ENCODE measurements around the gene SRGAP2.
"Not testable (repeated sequence)": the region's sequence is repeated elsewhere in the genome, so short reads cannot be mapped to it uniquely, and the experiment has no call there.

SRGAP2 gene

DNA sequence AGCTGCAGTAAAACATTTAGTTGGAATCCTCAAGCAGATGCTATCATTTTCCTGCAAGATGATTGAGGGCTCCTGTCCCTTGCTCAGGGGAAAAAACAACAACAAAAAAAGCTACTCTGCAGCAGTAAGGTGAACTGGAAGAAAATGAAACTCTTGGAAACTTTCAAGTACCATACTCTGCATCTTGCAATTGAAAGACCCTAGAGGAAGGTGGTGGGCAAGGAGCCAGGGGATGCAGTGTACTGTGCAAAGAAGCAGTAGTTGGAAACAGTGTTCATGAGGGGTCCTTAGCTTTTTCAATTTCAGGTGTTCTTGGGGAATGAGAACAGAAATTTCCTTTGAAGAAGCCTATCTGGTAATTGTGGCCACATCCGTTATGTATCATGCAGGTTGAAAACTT, 7.5 kb downstream of the SRGAP2 start:
- DNase-seq: not testable (repeated sequence)

DNA sequence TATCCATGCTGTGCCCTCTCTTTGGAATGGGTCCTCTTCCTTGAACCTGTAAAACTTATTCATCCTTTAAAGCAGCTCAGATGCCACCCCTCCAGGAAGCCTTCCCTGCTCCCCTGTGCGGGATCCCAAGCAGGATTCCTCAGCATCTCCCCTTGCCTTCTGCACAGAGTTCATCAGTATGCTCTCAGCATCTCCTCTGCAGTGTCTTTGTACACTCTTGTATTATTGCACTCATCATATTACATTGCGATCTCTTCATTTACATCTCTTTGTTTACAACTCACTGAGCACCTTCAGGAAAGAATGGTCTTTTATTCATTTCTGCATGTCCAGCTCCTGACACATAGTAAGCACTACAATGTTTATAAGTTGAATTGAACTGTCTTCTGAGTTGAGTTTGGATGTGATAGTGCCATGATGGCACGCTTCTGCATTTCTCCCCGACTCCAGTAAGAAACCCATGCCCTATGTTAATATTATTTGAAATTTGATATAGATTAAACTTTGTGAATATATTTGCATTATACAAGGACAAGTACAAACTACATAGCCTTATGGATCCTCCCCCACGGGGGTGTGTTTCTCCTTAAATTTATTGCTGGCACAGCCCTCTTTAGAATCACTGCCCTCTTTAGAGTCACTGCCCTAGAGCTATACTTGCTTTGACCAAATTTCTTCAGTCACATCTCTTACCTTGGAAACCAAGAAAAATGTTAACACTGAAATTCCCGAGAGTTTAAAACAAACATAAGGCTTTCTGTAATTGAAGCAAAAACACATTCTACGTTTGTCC, 12.5 kb downstream of the SRGAP2 start:
- not testable (repeated sequence) for DNase-seq

DNA sequence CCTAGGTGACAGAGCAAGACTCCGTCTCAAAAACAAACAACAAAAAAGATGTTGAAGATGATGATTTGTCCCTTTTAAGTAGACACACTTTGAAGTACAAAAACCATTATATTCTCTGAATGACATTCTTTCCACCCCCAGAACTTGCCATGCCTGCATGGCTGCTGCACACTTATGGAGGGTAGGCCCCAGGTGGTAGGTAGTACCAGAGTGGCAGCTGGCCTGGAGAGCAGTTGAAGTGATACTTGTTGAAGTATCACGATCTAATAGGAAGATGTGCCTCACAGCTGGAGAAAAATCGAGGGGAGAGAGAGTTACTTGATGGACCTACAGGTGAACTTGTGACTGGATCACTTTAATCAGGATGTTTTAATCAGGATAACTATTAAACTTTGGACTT, 14.9 kb downstream of the SRGAP2 start:
- DNase-seq: not testable (repeated sequence)

DNA sequence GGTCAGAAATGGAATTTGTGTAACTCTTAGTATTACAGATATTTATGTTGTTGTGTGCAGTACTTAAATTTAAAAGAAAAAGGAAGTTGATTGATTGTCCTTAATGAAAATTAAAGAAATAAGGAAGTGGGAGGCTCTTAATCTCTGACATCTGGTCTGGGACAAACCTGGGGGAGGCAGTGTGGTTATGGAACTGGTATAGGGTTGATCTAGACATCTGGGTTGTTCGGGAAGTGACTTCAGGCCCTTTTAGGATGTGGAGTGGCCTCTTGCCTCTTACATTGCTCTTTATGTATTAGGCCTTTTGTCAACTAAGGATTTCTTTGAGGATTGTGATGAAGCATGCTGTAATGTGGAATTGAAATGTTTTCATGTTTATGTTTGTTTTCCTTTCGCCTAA, 15.4 kb downstream of the SRGAP2 start:
- DNase-seq: not testable (repeated sequence)

DNA sequence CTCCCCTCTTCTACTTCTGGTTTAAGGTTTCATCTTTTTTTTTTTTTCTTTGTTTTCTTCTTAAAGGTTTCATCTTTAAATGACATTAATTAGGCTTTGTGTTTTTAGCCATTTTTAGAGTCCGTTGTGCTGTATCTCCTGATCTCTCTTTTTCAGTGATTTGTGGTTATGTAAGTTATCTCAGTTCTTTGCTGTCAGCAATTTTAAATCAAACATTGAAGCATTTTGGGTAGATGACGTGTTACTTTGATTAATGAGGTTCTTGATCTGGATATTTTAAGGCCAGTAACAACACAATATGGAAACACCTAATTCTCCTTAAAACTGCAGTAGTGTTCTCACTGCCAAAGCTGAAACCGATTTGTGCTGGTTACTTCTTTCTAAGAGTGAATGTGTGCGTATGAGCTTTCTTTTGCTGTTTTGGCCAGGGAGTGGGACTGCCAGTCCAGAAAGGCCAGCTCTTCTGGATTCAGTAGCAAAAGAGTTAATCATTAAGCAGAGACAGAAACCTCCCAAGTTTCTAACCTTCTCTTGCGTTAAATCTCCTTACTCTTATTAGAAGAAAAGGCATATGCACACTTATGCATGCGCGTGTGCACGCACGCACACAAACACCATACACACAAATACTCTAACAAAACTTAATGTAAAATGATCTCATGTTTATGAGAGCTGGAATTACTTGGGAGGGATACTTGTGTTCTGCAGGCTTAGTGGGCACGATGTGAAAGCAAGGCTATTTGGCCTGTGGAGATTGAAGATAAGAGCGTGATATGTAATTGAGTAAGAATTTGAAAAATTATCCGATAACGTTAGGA, 16.4 kb downstream of the SRGAP2 start:
- DNase-seq: not testable (repeated sequence)

DNA sequence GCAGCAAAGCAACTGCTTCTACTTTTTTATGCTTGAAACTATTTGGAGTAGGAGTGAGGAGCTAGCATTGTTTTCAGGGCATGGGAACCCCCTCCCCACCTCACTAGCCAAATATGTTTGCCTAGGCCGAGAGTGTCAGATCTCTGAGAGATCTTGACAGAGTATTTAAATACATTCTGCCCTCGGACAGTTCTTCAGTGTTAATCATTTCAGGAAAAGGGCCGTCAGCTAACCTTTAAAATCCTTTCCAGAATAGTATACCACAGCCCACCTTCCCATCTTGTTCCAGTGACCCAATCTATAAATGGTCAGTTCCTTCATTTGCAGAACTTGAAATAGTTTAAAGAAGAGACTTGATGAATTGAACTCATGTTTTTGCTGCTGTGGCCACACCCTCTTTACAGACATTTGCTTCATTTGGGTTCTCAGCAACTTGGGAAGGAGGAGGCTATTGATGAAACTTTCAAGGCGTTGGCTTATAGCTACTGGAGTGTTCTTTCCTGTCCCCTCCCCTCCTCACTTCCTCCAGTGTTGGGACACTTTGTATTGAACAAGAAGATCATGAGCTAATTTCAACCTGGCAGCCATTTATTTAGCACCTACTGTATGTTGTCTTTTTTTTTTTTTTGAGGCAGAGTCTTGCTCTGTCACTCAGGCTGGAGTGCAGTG, 17.1 kb downstream of the SRGAP2 start:
- DNase-seq: not testable (repeated sequence)

DNA sequence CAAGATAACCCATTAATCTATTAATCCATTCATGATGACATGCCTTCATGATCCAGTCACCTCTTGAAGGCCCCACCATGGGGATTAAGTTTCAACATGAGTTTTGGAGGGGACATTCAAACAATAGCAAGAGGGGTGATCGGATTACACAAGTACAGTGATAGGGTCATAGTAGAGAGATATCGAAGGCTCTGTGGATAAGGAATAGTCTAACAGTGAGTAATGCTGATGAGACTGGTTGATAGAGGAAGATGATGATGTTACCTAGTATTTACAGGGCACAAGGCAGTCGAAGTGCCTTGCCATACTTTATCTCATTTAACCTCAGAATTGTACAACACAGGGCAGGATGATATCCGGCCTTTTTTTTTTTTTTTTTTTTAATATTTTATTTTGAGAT, 18.2 kb downstream of the SRGAP2 start:
- not testable (repeated sequence) for DNase-seq

DNA sequence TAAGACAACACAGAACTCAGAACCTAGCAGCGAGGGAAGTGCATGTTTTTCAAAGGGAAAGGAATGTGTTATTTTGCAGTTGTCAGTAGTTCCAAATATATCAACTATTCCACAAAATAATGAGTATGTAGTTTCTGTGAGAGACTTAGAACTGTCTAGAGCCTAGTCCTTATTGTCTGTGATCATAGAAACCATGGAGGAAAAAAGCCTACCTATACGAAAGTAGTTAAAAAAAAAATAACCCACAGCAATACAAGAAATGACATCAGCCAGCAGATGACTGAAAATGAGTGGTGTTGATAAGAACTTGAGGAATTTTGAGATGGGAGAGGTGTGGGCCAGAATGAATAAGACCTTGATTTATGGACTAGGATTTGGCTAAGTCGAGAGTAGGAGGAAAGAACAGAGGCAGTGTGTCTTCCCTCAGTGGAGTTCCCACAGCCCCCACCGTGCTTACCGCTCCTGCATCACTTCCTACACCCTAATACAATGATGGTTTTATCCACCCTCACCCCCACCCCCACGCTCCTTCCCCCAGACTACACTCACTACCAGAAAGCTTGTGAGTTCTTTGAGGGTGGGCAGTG, 20.9 kb downstream of the SRGAP2 start:
- DNase-seq: not testable (repeated sequence)

DNA sequence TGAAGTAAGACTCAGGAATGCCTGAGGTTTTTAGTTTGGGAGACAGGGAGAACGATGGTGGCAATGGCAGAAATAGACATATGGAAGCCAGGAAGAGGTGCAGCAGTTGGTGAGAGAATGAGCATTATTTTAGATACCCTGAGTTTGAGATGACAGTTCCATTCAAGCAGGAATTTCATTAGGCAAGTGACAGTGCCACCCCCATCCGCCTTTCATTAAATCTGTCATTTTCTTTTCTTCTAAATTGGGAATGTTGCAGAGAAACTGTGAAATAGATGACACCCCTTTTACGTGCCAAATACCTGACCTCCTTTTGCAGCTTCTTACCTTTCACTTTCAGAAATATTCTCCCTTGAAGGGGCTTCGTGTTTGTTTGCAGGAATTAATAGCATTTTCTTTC, 22.0 kb downstream of the SRGAP2 start:
- DNase-seq: not testable (repeated sequence)

DNA sequence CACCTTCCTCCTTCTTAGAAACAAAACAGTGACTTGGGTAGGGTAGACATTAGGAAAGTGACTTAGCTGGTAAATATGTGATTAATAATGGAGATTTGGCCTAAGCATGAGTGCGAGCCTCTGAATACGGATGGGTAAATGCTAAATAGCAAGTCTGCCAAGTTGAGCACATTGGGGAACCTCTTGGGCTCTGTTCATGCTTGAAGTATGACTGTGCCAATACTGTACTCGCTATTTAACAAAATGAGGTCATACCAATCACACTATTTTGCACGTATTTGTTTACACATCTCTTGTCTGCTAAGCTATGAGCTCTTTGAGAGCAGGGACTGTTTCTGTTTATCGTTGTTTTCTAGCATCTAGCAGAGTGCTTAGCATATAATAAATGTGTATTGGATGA, 23.5 kb downstream of the SRGAP2 start:
- DNase-seq: not testable (repeated sequence)

DNA sequence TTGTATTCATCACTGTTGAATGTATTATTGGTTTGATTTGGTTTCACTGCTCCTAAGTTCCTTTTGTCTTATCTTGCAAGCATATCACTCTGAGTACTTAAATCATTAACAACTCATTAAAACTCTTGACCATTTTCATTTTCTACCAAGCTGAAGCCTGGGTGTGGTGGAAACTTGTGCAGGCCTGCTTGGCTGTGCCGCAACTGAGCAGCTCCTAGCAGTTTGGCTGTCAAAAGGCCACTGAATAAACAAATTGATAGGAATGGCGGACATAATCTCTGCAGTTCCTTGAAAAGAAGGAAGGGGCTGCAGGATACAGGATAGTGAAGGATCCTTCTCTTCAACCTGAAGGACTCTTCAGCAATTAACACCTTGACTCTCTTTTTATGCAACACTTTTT, 25.9 kb downstream of the SRGAP2 start:
- not testable (repeated sequence) for DNase-seq

DNA sequence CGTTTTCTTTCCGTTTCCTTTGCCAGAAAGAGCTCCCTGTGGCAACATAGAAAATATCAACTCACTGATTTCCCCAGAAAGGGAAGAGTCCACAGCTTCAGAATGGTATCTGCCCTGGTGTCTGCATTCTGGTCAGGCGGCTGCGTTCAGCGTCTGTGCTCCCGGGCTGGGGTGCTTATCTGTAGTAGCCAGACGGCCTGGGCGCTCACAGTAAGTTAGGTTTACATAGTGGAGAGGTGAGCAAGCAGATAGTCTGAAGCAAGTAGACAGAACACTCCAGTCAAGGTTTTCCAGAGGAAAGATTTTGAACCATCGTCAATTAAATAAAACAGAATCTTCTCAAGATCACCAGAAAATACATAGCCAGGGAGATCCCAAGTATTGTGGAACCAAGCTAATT, 28.6 kb downstream of the SRGAP2 start:
- DNase-seq: not testable (repeated sequence)

DNA sequence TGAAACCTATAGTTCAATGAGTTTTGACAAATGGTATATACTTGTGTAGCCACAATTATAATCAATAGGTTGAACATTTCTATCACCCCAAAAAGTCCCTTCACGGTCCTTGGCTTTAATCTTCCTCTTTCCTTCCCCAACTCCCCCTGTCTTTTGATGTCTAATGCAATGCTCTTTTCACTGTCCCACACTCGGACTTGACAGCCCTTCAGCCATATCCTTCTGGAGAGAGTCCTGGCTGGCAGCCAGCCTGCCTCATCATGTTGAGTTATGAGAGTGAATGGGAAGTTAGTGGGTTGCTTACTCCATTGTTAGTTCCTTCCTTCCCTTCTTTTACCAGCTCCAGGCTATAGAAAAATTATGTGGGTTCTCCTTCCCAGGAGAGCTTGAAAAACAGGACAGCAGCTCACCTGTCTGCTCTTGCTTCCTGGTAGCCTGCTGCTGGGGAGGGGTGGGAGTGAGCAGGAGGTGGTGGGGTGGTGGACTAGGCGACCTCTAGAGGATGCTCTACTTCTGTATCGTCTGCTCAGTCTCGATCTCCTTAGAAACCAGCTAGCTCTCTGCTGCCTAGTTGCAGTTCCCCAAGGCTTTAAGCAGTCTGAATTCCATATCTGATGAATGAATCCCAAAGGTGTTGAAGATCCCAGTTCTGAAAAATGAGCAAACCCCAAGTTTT, 29.8 kb downstream of the SRGAP2 start:
- DNase-seq: not testable (repeated sequence)

DNA sequence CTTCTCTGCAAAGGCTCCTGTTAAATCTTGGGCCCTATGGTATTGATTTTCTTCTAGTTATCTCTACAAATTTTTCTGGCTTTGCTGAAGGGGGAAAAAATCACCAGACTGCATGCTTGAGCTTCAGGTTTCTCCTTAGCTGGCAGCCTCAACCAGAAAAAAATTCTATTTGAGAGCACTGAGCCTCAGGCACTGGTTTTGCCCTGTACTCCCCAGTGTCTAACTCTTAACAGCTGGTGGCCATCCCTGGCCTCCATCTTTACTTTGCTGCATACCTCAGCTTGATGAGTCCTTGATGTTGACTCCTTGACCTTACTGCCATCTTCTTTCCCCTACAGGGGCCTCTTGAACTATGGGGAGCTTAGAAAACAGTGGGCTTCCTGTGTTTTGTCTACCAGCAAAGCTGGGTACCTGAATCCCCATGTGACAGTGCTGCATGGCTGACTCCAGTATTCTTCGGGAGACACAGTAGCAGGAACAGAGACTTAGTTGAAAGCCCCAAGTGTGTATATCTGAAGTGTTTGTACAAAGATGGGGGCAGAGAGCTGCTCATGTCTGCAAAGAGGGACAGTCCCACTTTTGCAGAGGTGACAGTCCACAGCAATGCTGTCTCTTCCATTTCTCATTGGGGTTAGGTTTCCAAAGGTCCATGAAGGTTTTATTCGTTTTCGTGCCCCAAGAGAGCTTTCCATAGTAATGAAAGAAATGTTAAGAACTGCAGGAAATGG, 31.0 kb downstream of the SRGAP2 start:
- not testable (repeated sequence) for DNase-seq

DNA sequence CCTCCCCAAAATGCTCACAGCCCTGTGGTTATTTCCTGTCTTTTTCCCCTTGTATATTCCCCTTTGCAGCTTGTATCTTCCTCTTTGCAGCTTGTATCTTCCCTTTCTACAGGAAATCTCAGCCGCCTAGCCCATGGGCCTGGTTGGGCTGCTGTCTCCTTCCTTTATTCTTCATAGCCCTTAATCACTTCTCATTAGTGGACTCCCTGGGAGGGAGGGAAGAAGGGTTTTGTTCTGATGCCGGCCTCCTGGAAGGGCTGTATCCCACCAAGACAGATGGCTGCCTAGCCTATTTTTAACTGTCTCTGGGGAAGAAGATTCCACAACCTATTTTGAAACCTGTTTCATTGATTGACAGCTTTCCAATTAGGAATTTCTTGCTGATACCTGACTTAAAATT, 31.8 kb downstream of the SRGAP2 start:
- not testable (repeated sequence) for DNase-seq

DNA sequence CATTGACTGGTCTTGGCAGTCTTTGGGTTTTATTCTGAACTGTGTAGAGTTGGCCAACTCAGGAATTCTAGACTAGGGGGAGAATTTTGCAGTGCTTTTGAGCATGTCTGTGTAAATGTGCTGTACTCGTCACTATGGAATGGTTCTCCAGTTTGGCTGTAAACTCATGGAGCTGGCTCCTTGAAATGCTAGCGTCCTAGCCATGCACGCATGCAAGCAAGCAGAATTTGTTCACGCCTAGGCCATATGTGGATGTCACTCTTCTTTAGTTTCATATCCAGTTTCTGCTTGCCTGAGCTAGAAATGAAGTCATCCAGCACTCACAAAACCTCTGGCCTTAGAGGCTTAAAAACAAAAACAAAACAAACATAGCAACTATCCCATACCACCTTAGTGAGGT, 36.9 kb downstream of the SRGAP2 start:
- not testable (repeated sequence) for DNase-seq

DNA sequence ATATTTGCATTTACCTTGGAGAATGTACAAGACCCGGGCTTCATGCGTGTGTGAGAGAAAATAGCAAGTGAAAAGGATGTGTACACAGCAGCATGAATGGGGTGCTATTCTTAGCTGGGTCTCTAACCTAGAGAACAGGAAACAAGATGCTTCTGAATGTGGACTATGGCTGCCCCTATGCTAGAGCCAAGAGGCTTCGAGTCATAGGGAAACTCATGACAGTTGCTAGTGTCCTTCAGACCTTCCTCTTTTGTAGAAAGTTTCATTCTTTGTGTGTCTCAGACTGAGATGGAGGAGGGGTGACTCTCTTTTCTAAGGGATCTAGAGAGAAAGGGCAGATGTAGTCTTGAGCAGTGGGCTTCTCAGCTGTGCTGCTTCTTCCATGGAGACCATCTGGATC, 40.0 kb downstream of the SRGAP2 start:
- not testable (repeated sequence) for DNase-seq

DNA sequence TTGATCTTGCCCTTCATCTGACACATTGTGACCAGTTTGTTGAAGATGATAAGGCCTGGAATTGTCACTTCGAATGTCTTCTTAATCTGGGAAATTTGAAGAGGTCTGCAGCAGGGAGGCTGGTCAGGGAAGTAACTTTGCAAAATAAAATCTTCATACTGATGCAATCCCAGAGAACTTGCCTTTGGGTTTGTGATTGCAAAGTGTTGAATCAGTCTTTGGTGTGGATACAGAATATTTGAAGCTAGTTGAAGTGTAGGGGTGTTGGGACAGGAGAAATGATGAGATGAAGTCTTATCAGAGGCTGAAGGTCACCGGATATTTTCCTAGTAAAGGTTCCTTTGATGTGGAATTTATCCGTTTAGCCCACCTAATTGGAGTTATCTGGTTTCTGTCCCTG, 42.1 kb downstream of the SRGAP2 start:
- not testable (repeated sequence) for DNase-seq

DNA sequence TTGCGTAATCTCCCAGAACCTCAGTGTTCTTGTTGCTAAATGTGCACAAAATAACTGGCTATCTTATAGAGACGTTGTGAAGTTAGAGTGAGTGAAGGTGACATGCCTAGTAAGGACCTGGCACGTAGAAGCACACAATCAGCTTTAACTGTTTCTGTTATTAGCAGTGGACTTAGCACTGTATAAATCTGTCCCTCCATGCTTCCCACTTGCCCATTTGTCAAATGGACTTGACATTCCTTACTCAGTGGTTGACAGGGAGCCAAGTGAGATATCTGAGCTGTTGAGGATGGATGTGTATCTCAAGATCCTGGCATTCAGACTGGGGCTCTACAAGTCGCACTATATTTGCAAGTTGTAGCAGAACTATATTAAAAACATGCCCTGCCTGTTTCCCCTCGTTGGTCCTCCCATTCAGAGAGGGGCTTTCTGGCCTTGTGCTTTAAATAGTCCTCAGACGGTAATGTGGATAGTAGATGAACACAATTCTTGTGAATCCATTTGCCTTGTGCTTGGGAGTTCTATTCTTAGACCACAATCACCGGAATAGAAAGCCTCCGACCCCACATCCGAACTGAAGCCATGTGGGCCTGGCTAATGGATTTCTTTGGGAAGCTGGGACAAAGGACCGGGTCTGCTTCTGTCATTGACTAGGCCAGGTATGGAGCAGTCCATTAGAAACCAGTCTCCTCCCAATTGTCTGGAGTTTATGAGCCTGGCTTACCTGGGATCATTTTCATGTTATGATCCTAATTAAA, 43.0 kb downstream of the SRGAP2 start:
- not testable (repeated sequence) for DNase-seq

DNA sequence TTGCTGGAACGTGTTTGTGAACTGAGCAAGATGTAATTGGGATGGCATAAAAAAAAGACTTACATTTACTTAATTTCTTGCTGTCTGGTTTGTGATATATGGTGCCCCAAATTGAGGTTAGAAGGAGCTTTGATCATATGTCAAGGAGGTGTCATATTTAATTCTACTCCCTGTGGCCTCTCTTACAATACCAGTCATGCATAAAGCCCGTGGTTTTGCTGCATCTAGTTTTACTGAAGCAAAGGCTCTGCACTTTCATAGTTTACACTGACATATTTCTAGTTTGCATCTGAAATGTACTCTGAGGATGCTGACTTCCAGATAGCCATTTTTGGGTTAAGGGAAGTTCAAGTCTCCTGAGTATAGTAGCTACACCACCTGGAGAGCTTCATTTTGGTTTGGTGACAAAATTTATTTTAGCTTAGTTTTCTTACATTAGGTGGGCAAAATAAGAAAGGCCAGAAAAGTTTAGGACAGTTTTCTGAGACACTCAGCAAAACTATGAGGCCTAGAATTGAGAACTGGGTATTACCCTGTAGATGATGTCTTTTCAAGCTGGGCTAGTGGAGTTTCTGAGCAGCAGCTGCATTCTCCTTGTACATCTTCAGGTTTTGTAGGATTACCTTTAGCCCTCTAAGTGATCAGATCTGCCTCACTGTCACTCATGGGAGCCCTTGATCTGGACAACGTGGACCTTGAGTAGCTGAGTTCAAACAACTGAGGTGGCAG, 47.8 kb downstream of the SRGAP2 start:
- not testable (repeated sequence) for DNase-seq

Measured in activated gamma-delta T cell treated with Interleukin-2 at 50 U/mL for 16 hours (primary cell).